MV-4-11 (cell line): ENCODE results near the gene SYNE3.

Source experiments
- DNase-seq: peaks from one replicate; lab custom pipeline; 2025; lab: John Stamatoyannopoulos, UW

SYNE3 gene, protein sequence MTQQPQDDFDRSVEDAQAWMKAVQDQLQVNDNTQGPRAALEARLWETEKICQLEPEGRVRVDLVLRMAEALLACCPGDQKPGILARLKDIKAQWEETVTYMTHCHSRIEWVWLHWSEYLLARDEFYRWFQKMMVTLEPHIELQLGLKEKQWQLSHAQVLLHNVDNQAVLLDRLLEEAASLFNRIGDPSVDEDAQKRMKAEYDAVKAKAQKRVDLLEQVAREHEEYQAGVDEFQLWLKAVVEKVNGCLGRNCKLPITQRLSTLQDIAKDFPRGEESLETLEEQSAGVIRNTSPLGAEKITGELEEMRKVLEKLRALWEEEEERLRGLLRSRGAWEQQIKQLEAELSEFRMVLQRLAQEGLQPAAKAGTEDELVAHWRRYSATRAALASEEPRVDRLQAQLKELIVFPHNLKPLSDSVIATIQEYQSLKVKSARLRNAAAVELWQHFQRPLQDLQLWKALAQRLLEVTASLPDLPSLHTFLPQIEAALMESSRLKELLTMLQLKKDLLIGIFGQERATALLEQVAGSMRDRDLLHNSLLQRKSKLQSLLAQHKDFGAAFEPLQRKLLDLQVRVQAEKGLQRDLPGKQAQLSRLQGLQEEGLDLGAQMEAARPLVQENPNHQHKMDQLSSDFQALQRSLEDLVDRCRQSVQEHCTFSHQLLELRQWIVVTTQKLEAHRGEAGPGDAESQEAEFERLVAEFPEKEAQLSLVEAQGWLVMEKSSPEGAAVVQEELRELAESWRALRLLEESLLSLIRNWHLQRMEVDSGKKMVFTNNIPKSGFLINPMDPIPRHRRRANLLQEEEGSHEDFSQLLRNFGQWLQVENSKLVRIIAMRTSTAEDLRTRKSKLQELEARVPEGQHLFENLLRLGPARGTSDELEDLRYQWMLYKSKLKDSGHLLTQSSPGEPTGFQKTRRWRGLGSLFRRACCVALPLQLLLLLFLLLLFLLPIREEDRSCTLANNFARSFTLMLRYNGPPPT

DNA sequence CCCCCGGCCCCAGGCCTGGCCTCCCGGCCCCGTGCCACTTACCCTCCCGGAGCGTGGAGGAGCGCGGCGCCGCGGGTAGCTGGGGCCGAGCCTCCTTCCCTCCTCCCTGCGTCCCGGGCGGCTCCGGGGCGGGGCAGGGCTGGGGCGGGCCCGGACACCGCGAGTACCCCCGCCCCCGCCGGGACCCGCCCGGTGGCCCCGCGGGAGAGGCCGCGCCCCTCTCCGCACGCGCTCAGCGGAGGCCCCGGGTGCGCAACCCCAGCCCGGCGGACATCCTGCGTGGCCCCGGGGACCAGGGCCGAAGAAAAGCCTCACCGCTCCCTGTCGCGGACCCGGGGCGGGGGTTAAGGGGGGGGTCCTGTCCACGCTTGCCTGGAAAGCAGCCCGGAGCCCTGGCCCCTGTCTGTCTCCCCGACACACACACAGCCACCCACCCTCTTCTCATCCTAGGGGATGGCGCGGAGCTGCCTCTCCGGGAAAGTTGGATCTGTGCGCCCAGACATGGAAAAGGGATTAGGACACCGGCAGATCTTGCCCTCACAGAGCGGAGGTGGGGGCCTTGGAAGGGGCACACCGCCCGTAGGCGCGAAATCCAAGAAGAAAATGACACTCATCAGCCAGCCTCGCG lies at the start of gene SYNE3:
SYNE3 (minus strand) TSS at position 97 of the 628 bp plus-strand sequence. CDS start 40,829 bp downstream, outside the sequence.
- no peak for DNase-seq

DNA sequence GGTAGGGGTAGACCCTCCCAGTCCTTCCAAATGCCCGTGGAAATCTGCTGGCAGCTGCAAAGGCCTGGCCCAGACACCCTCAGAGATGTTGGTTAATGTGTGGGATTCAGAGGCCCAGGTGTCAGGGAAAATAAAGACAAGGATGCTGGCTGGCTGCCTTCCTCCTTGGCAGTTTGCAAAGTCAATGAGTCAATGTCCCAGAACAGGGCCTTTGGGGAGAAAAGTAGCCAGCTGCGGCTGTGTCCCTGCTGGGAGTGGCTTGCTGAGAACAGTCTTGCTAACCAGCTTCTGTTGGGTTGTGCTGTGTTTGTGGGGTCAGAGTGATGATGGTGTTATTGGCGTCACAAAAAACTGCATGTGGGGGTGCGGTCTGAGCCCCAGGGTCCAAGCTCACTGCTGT lies 47.6 kb upstream of the SYNE3 start:
- no peak for DNase-seq

DNA sequence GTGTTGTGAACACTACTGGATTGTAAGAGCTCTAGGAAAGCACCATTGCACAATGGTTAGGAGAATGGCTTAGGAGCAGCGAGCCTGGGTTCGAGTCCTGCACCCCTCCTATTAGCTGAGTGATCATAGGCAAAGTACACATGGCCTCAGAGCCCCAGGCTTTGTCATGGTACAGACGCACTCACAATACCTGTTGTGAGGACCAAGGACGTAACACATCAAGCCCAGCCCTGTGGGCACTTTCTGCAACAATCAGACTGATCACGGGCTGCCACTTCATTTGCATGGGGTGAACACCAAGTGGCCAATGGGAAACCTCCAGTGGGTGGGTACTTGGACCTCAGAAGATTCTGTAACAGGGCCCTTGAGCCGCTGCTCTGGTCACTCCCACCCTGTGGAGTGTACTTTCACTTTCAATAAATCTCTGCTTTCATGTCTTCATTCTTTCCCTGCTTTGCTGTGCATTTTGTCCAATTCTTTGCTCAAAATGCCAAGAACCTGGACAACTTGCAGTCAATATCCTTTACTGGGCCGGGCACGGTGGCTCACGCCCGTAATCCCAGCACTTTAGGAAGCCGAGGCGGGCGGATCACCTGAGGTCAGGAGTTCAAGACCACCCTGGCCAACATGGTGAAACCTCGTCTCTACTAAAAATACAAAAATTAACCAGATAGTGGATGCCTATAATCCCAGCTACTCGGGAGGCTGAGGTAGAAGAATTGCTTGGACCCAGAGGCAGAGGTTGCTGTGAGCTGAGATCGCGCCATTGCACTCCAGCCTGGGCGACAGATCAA lies 46.6 kb upstream of the SYNE3 start:
- no peak for DNase-seq

DNA sequence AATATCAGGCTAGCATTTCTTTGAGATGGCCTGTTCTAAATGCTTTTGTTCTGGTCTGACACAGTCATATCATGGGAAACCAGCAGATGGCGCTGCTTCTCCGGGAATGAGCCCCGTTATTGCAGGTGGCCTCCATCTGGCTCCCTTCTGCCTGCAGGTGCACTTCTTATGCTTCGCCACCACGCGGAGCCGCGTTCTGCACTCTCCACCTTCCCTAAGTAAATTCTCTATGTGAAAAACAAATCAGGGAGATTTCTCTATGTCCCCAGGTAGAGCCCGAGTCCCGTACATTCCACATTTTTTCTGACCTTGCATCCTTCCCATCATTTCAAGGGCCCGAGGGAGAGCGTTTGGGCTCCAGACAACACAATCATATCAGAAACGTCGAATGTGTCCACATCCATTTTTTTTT lies 44.6 kb upstream of the SYNE3 start:
- DNase-seq = peak; percentile 55

- DNase-seq = no peak
Measured at GRCh38 chr14:95559203-95559602, 42.8 kb upstream of the SYNE3 start.

DNA sequence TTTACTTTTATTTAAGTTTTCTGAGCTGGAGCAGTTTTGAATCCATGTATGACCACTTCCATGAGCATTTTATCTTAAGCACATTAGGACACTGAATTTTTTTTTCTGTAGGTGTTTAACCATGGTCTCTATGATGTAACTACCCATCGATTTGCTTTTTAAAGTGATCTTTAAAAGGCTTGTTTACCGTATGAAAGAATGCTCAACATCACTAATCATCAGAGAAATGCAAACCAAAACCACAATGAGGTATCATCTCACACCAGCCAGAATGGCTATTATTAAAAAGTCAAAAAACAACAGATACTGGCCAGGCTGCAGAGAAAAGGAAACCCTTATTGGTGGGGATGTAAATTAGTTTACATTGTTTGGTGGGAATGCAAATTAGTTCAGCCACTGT lies 41.4 kb upstream of the SYNE3 start:
- DNase-seq = no peak

- no peak for DNase-seq
Measured at GRCh38 chr14:95557291-95557690, 40.8 kb upstream of the SYNE3 start.

GRCh38 chr14:95555053-95555452 lies 38.6 kb upstream of the SYNE3 start:
- no peak for DNase-seq

DNA sequence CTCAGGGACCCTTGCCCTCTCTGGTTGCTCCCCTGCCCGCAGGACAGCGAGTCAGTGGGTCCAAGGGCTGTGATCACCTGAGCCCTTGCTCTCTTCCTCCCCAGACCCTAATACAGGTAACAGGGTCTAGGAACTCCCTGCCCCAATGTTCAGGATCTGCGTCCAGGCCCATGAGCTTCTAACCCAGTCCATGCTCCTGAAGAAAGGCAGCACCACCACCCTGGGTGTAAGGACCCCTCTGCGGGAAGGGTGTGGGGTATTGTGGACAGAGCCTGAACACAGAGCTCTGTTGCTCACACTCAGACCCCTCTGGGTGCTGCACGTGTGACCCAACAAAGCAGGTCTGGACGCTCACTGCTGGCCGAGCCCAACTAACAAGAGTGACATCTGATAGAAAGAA lies 36.7 kb upstream of the SYNE3 start:
- DNase-seq = no peak

- no peak for DNase-seq
Measured at GRCh38 chr14:95551435-95551834, 35.0 kb upstream of the SYNE3 start.

- no peak for DNase-seq
Measured at GRCh38 chr14:95549656-95550585, 33.5 kb upstream of the SYNE3 start.

DNA sequence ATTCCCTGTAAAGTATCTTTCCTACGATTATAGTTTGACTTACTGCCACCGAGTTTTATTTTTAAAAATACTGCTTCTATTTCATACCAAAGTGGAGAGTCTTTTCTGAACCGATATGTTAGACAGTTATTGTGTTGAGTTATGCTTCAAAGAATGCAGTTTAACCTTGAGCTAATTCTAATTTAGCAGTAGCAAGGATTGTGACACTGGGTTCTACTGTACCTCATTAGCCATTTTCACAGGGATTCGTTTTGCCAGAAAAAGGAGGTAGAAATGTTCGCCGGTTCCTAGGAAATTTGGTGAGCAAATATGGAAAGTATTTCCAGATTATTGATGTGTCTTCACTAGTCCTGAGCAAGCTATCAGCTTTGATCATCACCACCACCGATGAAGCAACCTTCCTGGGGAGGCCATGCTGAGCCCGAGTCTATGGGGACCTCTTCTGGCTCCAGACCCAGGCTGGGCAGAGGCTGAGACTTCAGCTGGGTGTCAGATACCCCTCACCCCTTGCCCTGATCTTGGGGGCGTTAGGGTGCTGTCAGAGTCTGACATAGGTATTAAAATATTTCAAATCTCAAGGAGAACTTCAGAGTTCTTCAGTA lies 32.0 kb upstream of the SYNE3 start:
- no peak for DNase-seq

DNA sequence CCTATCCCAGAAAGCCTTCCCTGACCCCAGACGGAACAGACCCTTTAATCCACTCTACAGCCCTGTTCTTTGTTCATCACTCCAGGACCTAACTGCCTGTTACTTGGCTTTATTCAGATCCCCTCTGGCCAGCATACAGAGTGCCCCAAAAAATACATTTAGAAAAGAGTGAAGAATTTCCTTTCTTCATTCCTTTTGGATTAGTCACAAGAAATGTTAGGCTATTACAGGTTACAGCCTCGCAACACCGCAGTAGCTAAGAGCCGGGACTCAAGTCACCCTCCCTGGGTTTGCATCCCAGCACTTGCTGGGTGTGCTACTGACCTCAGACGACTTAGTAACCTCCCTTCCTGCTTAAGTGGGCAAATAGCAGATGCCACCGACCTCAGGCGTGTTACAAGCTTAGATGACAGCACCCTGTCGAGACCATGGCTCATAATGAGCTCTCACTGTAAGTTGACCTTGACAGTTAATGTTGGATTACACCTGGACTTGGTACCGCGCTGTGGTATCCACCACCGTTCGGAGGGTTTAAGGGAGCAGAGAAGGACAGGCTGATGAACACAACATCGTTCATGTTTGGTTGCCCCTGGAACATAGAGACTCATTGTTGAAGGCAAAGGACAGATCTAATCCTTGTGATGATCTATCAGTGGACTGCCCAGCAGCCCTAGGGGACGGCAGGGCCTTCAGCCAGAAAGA lies 31.3 kb upstream of the SYNE3 start:
- no peak for DNase-seq

DNA sequence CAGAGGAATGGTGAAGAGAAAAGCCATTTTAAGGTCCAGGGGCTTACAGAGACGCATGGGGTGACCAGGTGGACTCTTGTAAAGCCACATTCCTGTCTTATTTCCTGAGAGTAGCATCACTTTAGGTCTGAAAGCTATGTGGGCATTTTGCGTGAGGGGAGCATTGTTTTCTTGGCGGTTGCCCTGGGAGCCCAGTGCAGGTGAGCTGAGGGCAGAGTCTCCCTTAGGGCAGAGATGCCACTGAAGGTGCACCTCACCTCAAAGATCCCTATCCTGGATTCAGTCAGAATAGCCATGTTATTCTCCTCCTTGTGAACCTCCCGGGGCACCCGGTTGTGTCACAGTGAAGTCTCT lies 30.8 kb upstream of the SYNE3 start:
- DNase-seq = no peak

- DNase-seq = no peak
Measured at GRCh38 chr14:95545515-95546168, 29.2 kb upstream of the SYNE3 start.

DNA sequence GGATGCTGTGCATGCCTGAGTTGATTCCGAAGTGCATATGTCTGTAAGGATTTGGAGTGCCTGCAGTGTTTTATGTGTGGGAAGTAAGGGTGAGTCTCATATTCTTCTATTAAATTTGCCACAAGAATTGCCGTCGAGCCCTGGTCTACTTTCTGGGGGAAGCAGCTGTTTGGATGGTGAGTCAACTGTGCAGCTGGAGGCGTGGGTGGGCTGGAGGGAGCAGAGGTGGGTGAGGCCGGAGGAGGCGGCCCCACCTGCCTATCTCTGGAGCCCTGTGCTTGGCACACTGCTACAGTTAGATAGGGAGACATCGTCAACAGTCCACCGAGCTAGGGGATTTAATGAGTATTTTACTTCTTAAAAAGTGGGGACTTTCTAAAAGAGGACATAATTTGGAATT lies 28.1 kb upstream of the SYNE3 start:
- DNase-seq = no peak

DNA sequence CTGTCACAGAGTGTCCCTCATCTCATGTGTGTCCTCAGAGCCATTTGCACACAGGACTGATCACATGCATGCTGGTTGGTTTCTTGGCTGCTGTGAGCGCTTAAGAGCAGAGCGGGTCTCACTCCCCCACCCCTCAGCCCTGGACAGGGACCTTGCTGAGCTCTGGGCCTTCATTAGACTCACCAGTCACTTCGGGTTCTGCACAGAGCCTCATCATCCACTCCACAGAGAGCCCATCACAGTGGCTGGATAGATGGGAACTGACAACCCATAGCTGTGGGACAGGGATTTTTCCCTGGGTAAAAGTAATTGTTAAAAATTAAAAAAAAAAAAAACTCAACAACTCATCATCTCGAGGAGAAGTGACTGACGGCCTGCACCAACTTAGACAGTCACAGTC lies 26.6 kb upstream of the SYNE3 start:
- DNase-seq = no peak

- DNase-seq = no peak
Measured at GRCh38 chr14:95541932-95542930, 25.8 kb upstream of the SYNE3 start.
